ENCODE data around the gene RBFOX2. TPM values are rescaled to one million over a fixed set of nuclear protein-coding genes. Genes with fewer than 3 reads are reported as not detected.
A peak's percentile ranks its signal among the peaks of the same experiment; 100 is the strongest.
"Not testable (repeated sequence)": the region's sequence is repeated elsewhere in the genome, so short reads cannot be mapped to it uniquely, and the experiment has no call there.

Gene RBFOX2
- polyA plus RNA-seq, 1 of the 3 experiments (the other 2 are of a cell fraction) = 115 TPM

DNA sequence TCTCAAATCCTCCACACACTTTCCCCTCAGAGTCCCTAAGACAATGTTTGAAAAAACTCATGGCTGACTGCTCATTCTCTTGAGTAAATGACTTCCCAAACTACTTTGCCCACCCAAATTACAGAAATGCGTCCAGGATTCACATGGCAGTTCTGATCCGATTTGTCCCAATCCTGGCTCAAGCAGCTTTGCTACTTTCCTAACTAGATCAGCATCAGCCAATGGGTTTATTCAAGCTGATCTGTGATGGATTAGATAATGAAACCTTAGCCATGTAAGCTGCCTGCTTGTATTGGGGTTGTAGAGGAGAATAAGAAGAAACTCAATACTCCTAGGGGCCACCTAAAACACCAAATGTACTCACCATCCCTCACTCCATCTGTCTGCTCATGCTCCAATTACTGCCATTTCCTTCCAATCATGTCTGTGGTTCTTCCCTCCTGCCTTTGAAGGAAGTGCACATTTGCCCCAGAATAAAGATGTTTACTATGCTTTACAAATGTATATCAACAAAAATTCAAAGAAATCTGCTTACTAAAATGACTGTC, 6.9 kb downstream of the RBFOX2 start:
- H3K4me1 ChIP-seq (ENCODE audit: control insufficient read depth in 1 of 2, insufficient read depth in 2 of 2, low read depth in 1 of 2, low read length in 1 of 2) = peaks cover 41 to 44% of the 10 kb centered on the region in 2 experiments
- CTCF ChIA-PET = interaction anchor here (1.5 to 6.9 kb wide), 4 partner anchors 13 to 103 kb away, joined by 4 to 49 read pairs (median 20); no protein-coding TSS in a partner anchor
- H2AFZ ChIP-seq (ENCODE audit: low read depth) = no peak overlapping the region
- H3K9ac ChIP-seq = no peak overlapping the region
- H3K9me2 ChIP-seq = no peaks in the 10 kb centered on the region
- H3K36me3 ChIP-seq (replicated peaks in 1 of 2; ENCODE audit: control insufficient read depth in 1 of 2, insufficient read depth in 2 of 2, low read length in 1 of 2) = peaks cover 7 to 21% of the 10 kb centered on the region in 2 experiments
- WGBS (ENCODE audit: low lambda C conversion rate) = 93% methylated on average over 2 of the region's 2 CpGs
- no peaks in the 10 kb centered on the region for H3K9me3 ChIP-seq
- no peak for DNase-seq
- H3K4me3 ChIP-seq (ENCODE audit: low read depth in 2 of 2, low read length in 1 of 2) = no peak overlapping the region
- H3K79me2 ChIP-seq (ENCODE audit: insufficient read depth) = peaks cover 99% of the 10 kb centered on the region
- 0 out of 2 replicates have a peak, but pooled peaks have one; percentile 30 for TF ChIP-seq MXI1 (IDR thresholded peaks at IDR 0.05; ENCODE audit: low read depth, low read length)
- TF ChIP-seq RFX5 (IDR thresholded peaks at IDR 0.05; ENCODE audit: low read length) = no peak
- POLR2A ChIA-PET = interaction anchor here (0.7 kb wide), 1 partner anchor 62 kb away, joined by 3 read pairs; no protein-coding TSS in a partner anchor
- peaks cover 33% of the 10 kb centered on the region for H3F3A ChIP-seq (replicated peaks; ENCODE audit: insufficient read depth)
- peak overlapping the region; percentile 55; the same call in 1 of the 2 replicates for H3K4me2 ChIP-seq
- peaks cover 72% of the 10 kb centered on the region for H4K20me1 ChIP-seq (ENCODE audit: insufficient read depth)
- no peaks in the 10 kb centered on the region for H3K27me3 ChIP-seq (ENCODE audit: insufficient read depth)
- peak overlapping the region; percentile 70 to 83 for H3K27ac ChIP-seq (ENCODE audit: low read depth in 2 of 2, low read length in 1 of 2)

DNA sequence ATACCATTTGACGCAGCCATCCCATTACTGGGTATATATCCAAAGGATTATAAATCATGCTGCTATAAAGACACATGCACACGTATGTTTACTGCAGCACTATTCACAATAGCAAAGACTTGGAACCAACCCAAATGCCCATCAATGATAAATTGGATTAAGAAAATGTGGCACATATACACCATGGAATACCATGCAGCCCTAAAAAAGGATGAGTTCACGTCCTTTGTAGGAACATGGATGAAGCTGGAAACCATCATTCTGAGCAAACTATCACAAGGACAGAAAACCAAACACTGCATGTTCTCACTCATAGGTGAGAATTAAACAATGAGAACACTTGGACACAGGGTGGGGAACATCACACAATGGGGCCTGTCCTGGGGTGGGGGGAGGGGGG, 7.8 kb downstream of the RBFOX2 start:
- DNase-seq; H3K9me3 ChIP-seq; H3K9ac ChIP-seq; H3K4me2 ChIP-seq; H3K27ac ChIP-seq (ENCODE audit: low read depth in 2 of 2, low read length in 1 of 2); H2AFZ ChIP-seq (ENCODE audit: low read depth); H3K4me3 ChIP-seq (ENCODE audit: low read depth in 2 of 2, low read length in 1 of 2); H3K27me3 ChIP-seq (ENCODE audit: insufficient read depth); POLR2A ChIA-PET; H3K9me2 ChIP-seq: not testable (repeated sequence)
- H3K36me3 ChIP-seq (replicated peaks in 1 of 2; ENCODE audit: control insufficient read depth in 1 of 2, insufficient read depth in 2 of 2, low read length in 1 of 2) = peaks cover 7 to 20% of the 10 kb centered on the region in 2 experiments
- H3F3A ChIP-seq (replicated peaks; ENCODE audit: insufficient read depth) = peaks cover 37% of the 10 kb centered on the region
- peaks cover 99% of the 10 kb centered on the region for H3K79me2 ChIP-seq (ENCODE audit: insufficient read depth)
- 100% methylated on average over 3 of the region's 3 CpGs for WGBS (ENCODE audit: low lambda C conversion rate)
- H3K4me1 ChIP-seq (ENCODE audit: control insufficient read depth in 1 of 2, insufficient read depth in 2 of 2, low read depth in 1 of 2, low read length in 1 of 2) = peaks cover 47 to 52% of the 10 kb centered on the region in 2 experiments
- CTCF ChIA-PET = interaction anchor here (4.6 to 6.9 kb wide), 2 partner anchors 45 to 90 kb away, joined by 35 to 49 read pairs; no protein-coding TSS in a partner anchor
- peaks cover 73% of the 10 kb centered on the region for H4K20me1 ChIP-seq (ENCODE audit: insufficient read depth)

DNA sequence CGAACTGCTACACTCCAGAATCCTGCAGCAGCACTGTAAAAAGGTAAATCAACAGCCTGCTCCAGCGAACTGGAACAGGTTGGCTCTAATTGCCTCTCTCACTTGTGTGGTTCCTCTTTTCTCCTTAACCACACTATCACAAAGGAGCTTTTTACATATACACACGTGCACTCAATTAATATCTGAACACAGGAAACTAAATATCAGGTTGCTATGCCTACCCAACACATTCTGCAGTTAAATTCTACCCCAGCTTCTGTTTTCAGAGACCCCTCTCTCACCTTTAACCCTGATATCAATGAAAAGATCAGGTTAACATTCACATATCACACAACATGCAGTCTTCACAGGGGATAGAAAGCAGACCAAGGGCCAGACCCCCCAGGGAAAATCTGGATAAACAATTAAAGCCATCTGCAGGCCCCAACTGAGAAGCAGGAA, 11.0 kb downstream of the RBFOX2 start:
- peak overlapping the region; percentile 70 to 95; a peak in 3 of 4 replicates for H3K27ac ChIP-seq (ENCODE audit: low read depth in 2 of 2, low read length in 1 of 2)
- H3K9ac ChIP-seq = no peak overlapping the region
- H4K20me1 ChIP-seq (ENCODE audit: insufficient read depth) = peaks cover 68% of the 10 kb centered on the region
- peaks cover 99% of the 10 kb centered on the region for H3K79me2 ChIP-seq (ENCODE audit: insufficient read depth)
- H3F3A ChIP-seq (replicated peaks; ENCODE audit: insufficient read depth) = peaks cover 24% of the 10 kb centered on the region
- POLR2A ChIA-PET = interaction anchor here (0.6 to 1.5 kb wide), 6 partner anchors 10 to 80 kb away, joined by 3 to 11 read pairs (median 6); partner anchors contain the start of gene RBFOX2
- H3K4me3 ChIP-seq (ENCODE audit: low read depth in 2 of 2, low read length in 1 of 2) = no peak overlapping the region
- H3K9me2 ChIP-seq = no peaks in the 10 kb centered on the region
- no peaks in the 10 kb centered on the region for H3K27me3 ChIP-seq (ENCODE audit: insufficient read depth)
- no peak overlapping the region for H3K4me2 ChIP-seq
- DNase-seq = peak; percentile 68
- no peak overlapping the region for H2AFZ ChIP-seq (ENCODE audit: low read depth)
- CTCF ChIA-PET = interaction anchor here (0.9 to 10.3 kb wide), 10 partner anchors 10 to 587 kb away, joined by 3 to 110 read pairs (median 4); partner anchors contain the start of genes APOL2 and RBFOX2
- no peaks in the 10 kb centered on the region for H3K9me3 ChIP-seq
- 34% methylated on average over 3 of the region's 3 CpGs for WGBS (ENCODE audit: low lambda C conversion rate)
- H3K4me1 ChIP-seq (ENCODE audit: control insufficient read depth in 1 of 2, insufficient read depth in 2 of 2, low read depth in 1 of 2, low read length in 1 of 2) = peaks cover 47 to 54% of the 10 kb centered on the region in 2 experiments
- no peaks in the 10 kb centered on the region for H3K36me3 ChIP-seq (replicated peaks in 1 of 2; ENCODE audit: control insufficient read depth in 1 of 2, insufficient read depth in 2 of 2, low read length in 1 of 2)
- TF ChIP-seq NFIC (IDR thresholded peaks at IDR 0.05; ENCODE audit: borderline replicate concordance) (no peak; the same call in 1 of the 2 replicates), RAD21 (IDR thresholded peaks at IDR 0.05; ENCODE audit: low read length) (0 out of 2 replicates have a peak, but pooled peaks have one; percentile 25), ELF1 (IDR thresholded peaks at IDR 0.05) (no peak), FOSL2 (IDR thresholded peaks at IDR 0.05; ENCODE audit: borderline replicate concordance, low read depth) (no peak), EZH2phosphoT487 (IDR thresholded peaks at IDR 0.05; ENCODE audit: borderline replicate concordance, low read depth) (no peak), TCF12 (IDR thresholded peaks at IDR 0.05) (peak; percentile 78), TEAD4 (IDR thresholded peaks at IDR 0.05; ENCODE audit: borderline replicate concordance, insufficient read depth) (0 out of 2 replicates have a peak, but pooled peaks have one; percentile 19), GABPA (IDR thresholded peaks at IDR 0.05; ENCODE audit: low read depth) (no peak), FOXJ3 (CRISPR knock-in tag; IDR thresholded peaks at IDR 0.05) (peak; percentile 80), YY1 (IDR thresholded peaks at IDR 0.05; ENCODE audit: low read depth) (no peak), RCOR1 (IDR thresholded peaks at IDR 0.05; ENCODE audit: low read length) (peak; percentile 90)
- TF ChIP-seq, protein P1, sequence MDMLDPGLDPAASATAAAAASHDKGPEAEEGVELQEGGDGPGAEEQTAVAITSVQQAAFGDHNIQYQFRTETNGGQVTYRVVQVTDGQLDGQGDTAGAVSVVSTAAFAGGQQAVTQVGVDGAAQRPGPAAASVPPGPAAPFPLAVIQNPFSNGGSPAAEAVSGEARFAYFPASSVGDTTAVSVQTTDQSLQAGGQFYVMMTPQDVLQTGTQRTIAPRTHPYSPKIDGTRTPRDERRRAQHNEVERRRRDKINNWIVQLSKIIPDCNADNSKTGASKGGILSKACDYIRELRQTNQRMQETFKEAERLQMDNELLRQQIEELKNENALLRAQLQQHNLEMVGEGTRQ (IDR thresholded peaks at IDR 0.05; ENCODE audit: borderline replicate concordance, low read depth, low read length) = no peak
- TF ChIP-seq, protein P2, sequence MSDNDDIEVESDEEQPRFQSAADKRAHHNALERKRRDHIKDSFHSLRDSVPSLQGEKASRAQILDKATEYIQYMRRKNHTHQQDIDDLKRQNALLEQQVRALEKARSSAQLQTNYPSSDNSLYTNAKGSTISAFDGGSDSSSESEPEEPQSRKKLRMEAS (IDR thresholded peaks at IDR 0.05; ENCODE audit: low read depth) = no peak
- TF ChIP-seq, protein P3, sequence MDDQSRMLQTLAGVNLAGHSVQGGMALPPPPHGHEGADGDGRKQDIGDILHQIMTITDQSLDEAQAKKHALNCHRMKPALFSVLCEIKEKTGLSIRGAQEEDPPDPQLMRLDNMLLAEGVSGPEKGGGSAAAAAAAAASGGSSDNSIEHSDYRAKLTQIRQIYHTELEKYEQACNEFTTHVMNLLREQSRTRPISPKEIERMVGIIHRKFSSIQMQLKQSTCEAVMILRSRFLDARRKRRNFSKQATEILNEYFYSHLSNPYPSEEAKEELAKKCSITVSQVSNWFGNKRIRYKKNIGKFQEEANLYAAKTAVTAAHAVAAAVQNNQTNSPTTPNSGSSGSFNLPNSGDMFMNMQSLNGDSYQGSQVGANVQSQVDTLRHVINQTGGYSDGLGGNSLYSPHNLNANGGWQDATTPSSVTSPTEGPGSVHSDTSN (IDR thresholded peaks at IDR 0.05) = no peak
- TF ChIP-seq, protein P4, sequence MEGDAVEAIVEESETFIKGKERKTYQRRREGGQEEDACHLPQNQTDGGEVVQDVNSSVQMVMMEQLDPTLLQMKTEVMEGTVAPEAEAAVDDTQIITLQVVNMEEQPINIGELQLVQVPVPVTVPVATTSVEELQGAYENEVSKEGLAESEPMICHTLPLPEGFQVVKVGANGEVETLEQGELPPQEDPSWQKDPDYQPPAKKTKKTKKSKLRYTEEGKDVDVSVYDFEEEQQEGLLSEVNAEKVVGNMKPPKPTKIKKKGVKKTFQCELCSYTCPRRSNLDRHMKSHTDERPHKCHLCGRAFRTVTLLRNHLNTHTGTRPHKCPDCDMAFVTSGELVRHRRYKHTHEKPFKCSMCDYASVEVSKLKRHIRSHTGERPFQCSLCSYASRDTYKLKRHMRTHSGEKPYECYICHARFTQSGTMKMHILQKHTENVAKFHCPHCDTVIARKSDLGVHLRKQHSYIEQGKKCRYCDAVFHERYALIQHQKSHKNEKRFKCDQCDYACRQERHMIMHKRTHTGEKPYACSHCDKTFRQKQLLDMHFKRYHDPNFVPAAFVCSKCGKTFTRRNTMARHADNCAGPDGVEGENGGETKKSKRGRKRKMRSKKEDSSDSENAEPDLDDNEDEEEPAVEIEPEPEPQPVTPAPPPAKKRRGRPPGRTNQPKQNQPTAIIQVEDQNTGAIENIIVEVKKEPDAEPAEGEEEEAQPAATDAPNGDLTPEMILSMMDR (IDR thresholded peaks at IDR 0.05) = no peak
